Stimulated activated CD8-positive, alpha-beta memory T cell treated with anti-CD3 and anti-CD28 coated beads, Interleukin-7, amount 100 ng/mL, for 1 hour (primary cell): ENCODE results near the gene TMEM59L.

Experiments used
- DNase-seq, 2 donors: peaks; one replicate each; pipeline ENCODE4 v3.0.0-alpha.2; 2020; ENCODE audit warnings: low read depth in 2 of 2

Gene TMEM59L

GRCh38 chr19:18637673-18638630 lies 25.3 kb downstream of the TMEM59L start:
- no peak for DNase-seq

- no peak for DNase-seq
Observed at GRCh38 chr19:18639706-18640243, 27.1 kb downstream of the TMEM59L start.

- DNase-seq, result no peak
Observed at GRCh38 chr19:18644196-18645034, 31.7 kb downstream of the TMEM59L start.

GRCh38 chr19:18645035-18645511 lies 32.4 kb downstream of the TMEM59L start:
- no peak for DNase-seq

- DNase-seq, result no peak
Observed at GRCh38 chr19:18646535-18647370, 34.1 kb downstream of the TMEM59L start.

- no peak for DNase-seq
Observed at GRCh38 chr19:18647371-18647767, 34.7 kb downstream of the TMEM59L start.

GRCh38 chr19:18647807-18648206 lies 35.1 kb downstream of the TMEM59L start:
- DNase-seq, result no peak

- no peak for DNase-seq
Observed at GRCh38 chr19:18648973-18649315, 36.3 kb downstream of the TMEM59L start.

GRCh38 chr19:18649371-18650020 lies 36.8 kb downstream of the TMEM59L start:
- DNase-seq, result no peak

GRCh38 chr19:18650021-18650390 lies 37.3 kb downstream of the TMEM59L start:
- DNase-seq, result no peak

- DNase-seq, result no peak
Observed at GRCh38 chr19:18650468-18651041, 37.9 kb downstream of the TMEM59L start.

GRCh38 chr19:18651300-18651699 lies 38.6 kb downstream of the TMEM59L start:
- DNase-seq, result no peak

- DNase-seq, result no peak
Observed at GRCh38 chr19:18651733-18652132, 39.1 kb downstream of the TMEM59L start.

- no peak for DNase-seq
Observed at GRCh38 chr19:18653853-18654252, 41.2 kb downstream of the TMEM59L start.

GRCh38 chr19:18654469-18654868 lies 41.8 kb downstream of the TMEM59L start:
- no peak for DNase-seq

- no peak for DNase-seq
Observed at GRCh38 chr19:18655173-18655844, 42.6 kb downstream of the TMEM59L start.

- no peak for DNase-seq
Observed at GRCh38 chr19:18656337-18657086, 43.8 kb downstream of the TMEM59L start.

GRCh38 chr19:18657590-18658365 lies 45.1 kb downstream of the TMEM59L start:
- no peak for DNase-seq
